ENCODE data around the gene SHANK1.

SHANK1 gene

GRCh38 chr19:50736338-50736737 lies 16.7 kb upstream of the SHANK1 start:
- Histone ChIP-seq H3K4me1 (ENCODE audit: control insufficient read depth in 2 of 2, insufficient read depth in 1 of 2, low read depth in 1 of 2, low read length in 2 of 2) (peaks cover 0 to 2% of the 10 kb centered on the region in 2 donors), H3K23ac (ENCODE audit: low read depth, low read length, poor library complexity) (no peak overlapping the region), H3K9ac (ENCODE audit: low read depth, low read length, poor library complexity) (no peak overlapping the region), H2AFZ (ENCODE audit: low read length) (peak overlapping the region; percentile 10), H2BK120ac (ENCODE audit: low read depth, low read length) (no peak overlapping the region), H3K4ac (ENCODE audit: low read length) (no peak overlapping the region), H2AK5ac (ENCODE audit: low read depth, low read length) (no peak overlapping the region), H3K4me2 (ENCODE audit: insufficient read depth, low read length, poor library complexity, severe bottlenecking) (no peak overlapping the region), H2BK12ac (ENCODE audit: low read length) (no peak overlapping the region), H3K18ac (ENCODE audit: low read length) (no peak overlapping the region), H4K91ac (ENCODE audit: low read depth, low read length, poor library complexity) (no peak overlapping the region), H3K36me3 (replicated peaks in 1 of 2; ENCODE audit: control insufficient read depth in 2 of 2, insufficient read depth in 2 of 2, low read length in 2 of 2) (no peaks in the 10 kb centered on the region), H3K27ac (replicated peaks; ENCODE audit: low read length) (no peak overlapping the region), H3K27me3 (ENCODE audit: control insufficient read depth in 3 of 3, insufficient read depth in 3 of 3, low read depth in 1 of 3, low read length in 3 of 3) (peaks cover 0 to 23% (median 3%) of the 10 kb centered on the region in 3 experiments), H4K8ac (ENCODE audit: low read depth, low read length) (no peak overlapping the region), H3K79me1 (ENCODE audit: low read depth, low read length) (no peaks in the 10 kb centered on the region), H3K14ac (ENCODE audit: low read length) (no peak overlapping the region), H3K9me3 (replicated peaks in 1 of 2; ENCODE audit: control insufficient read depth in 2 of 2, insufficient read depth in 1 of 2, low read depth in 1 of 2, low read length in 2 of 2) (no peaks in the 10 kb centered on the region), H3K4me3 (ENCODE audit: low read length in 2 of 2) (no peak overlapping the region), H2BK15ac (ENCODE audit: low read length) (no peak overlapping the region), H2BK5ac (ENCODE audit: low read length) (no peak overlapping the region)
- DNase-seq (ENCODE audit: low spot score), result no peak
- 100% methylated on average over 2 of the region's 5 CpGs; no CpG with 5 or more reads in 1 of the 2 donors for WGBS, 2 donors (ENCODE audit: extremely low coverage in 2 of 2, insufficient read length in 2 of 2, insufficient replicate concordance in 1 of 2)

- H2BK120ac ChIP-seq (ENCODE audit: low read depth, low read length), result no peak overlapping the region
- no peaks in the 10 kb centered on the region for H3K36me3 ChIP-seq (replicated peaks in 1 of 2; ENCODE audit: control insufficient read depth in 2 of 2, insufficient read depth in 2 of 2, low read length in 2 of 2)
- H2AFZ ChIP-seq (ENCODE audit: low read length), result peak overlapping the region; percentile 10
- no CpG with 5 or more reads among the region's 7 CpGs for WGBS, 2 donors (ENCODE audit: extremely low coverage in 2 of 2, insufficient read length in 2 of 2, insufficient replicate concordance in 1 of 2)
- H3K27me3 ChIP-seq (ENCODE audit: control insufficient read depth in 3 of 3, insufficient read depth in 3 of 3, low read depth in 1 of 3, low read length in 3 of 3), result peaks cover 0 to 22% (median 2%) of the 10 kb centered on the region in 3 experiments
- H3K4me1 ChIP-seq (ENCODE audit: control insufficient read depth in 2 of 2, insufficient read depth in 1 of 2, low read depth in 1 of 2, low read length in 2 of 2), result peaks cover 0 to 2% of the 10 kb centered on the region in 2 donors
- H3K27ac ChIP-seq (replicated peaks; ENCODE audit: low read length), result no peak overlapping the region
- H3K4me2 ChIP-seq (ENCODE audit: insufficient read depth, low read length, poor library complexity, severe bottlenecking), result no peak overlapping the region
- no peak overlapping the region for H3K4me3 ChIP-seq (ENCODE audit: low read length in 2 of 2)
- H3K4ac ChIP-seq (ENCODE audit: low read length), result no peak overlapping the region
- H2BK12ac ChIP-seq (ENCODE audit: low read length), result no peak overlapping the region
- H2BK15ac ChIP-seq (ENCODE audit: low read length), result no peak overlapping the region
- DNase-seq (ENCODE audit: low spot score), result no peak
- H2AK5ac ChIP-seq (ENCODE audit: low read depth, low read length), result no peak overlapping the region
- H3K9ac ChIP-seq (ENCODE audit: low read depth, low read length, poor library complexity), result no peak overlapping the region
- no peak overlapping the region for H4K8ac ChIP-seq (ENCODE audit: low read depth, low read length)
- no peak overlapping the region for H3K14ac ChIP-seq (ENCODE audit: low read length)
- no peak overlapping the region for H2BK5ac ChIP-seq (ENCODE audit: low read length)
- no peak overlapping the region for H3K18ac ChIP-seq (ENCODE audit: low read length)
- H3K9me3 ChIP-seq (replicated peaks in 1 of 2; ENCODE audit: control insufficient read depth in 2 of 2, insufficient read depth in 1 of 2, low read depth in 1 of 2, low read length in 2 of 2), result no peaks in the 10 kb centered on the region
- no peaks in the 10 kb centered on the region for H3K79me1 ChIP-seq (ENCODE audit: low read depth, low read length)
- H4K91ac ChIP-seq (ENCODE audit: low read depth, low read length, poor library complexity), result no peak overlapping the region
- no peak overlapping the region for H3K23ac ChIP-seq (ENCODE audit: low read depth, low read length, poor library complexity)
These were observed 16.3 kb upstream of the SHANK1 start for GRCh38 chr19:50735869-50736268.

- H2AK5ac ChIP-seq (ENCODE audit: low read depth, low read length), result no peak overlapping the region
- no peak overlapping the region for H3K4me3 ChIP-seq (ENCODE audit: low read length in 2 of 2)
- no peak for DNase-seq (ENCODE audit: low spot score)
- H3K4me1 ChIP-seq (ENCODE audit: control insufficient read depth in 2 of 2, insufficient read depth in 1 of 2, low read depth in 1 of 2, low read length in 2 of 2), result peaks cover 3 to 16% of the 10 kb centered on the region in 2 donors
- H4K8ac ChIP-seq (ENCODE audit: low read depth, low read length), result no peak overlapping the region
- H3K18ac ChIP-seq (ENCODE audit: low read length), result no peak overlapping the region
- no peaks in the 10 kb centered on the region for H3K27me3 ChIP-seq (ENCODE audit: control insufficient read depth in 3 of 3, insufficient read depth in 3 of 3, low read depth in 1 of 3, low read length in 3 of 3)
- no peak overlapping the region for H2BK5ac ChIP-seq (ENCODE audit: low read length)
- no CpG with 5 or more reads among the region's 5 CpGs for WGBS, 2 donors (ENCODE audit: extremely low coverage in 2 of 2, insufficient read length in 2 of 2, insufficient replicate concordance in 1 of 2)
- peaks cover 7% of the 10 kb centered on the region for H3K79me1 ChIP-seq (ENCODE audit: low read depth, low read length)
- H3K23ac ChIP-seq (ENCODE audit: low read depth, low read length, poor library complexity), result no peak overlapping the region
- H3K4ac ChIP-seq (ENCODE audit: low read length), result no peak overlapping the region
- H3K14ac ChIP-seq (ENCODE audit: low read length), result no peak overlapping the region
- H3K4me2 ChIP-seq (ENCODE audit: insufficient read depth, low read length, poor library complexity, severe bottlenecking), result no peak overlapping the region
- no peak overlapping the region for H3K27ac ChIP-seq (replicated peaks; ENCODE audit: low read length)
- no peak overlapping the region for H3K9ac ChIP-seq (ENCODE audit: low read depth, low read length, poor library complexity)
- H3K36me3 ChIP-seq (replicated peaks in 1 of 2; ENCODE audit: control insufficient read depth in 2 of 2, insufficient read depth in 2 of 2, low read length in 2 of 2), result no peaks in the 10 kb centered on the region
- no peak overlapping the region for H2BK120ac ChIP-seq (ENCODE audit: low read depth, low read length)
- no peak overlapping the region for H2BK15ac ChIP-seq (ENCODE audit: low read length)
- H2AFZ ChIP-seq (ENCODE audit: low read length), result no peak overlapping the region
- H4K91ac ChIP-seq (ENCODE audit: low read depth, low read length, poor library complexity), result no peak overlapping the region
- H2BK12ac ChIP-seq (ENCODE audit: low read length), result no peak overlapping the region
- H3K9me3 ChIP-seq (replicated peaks in 1 of 2; ENCODE audit: control insufficient read depth in 2 of 2, insufficient read depth in 1 of 2, low read depth in 1 of 2, low read length in 2 of 2), result no peaks in the 10 kb centered on the region
These were observed 10.3 kb upstream of the SHANK1 start for GRCh38 chr19:50729894-50730293.

GRCh38 chr19:50728084-50728737 lies 8.6 kb upstream of the SHANK1 start:
- H3K23ac ChIP-seq (ENCODE audit: low read depth, low read length, poor library complexity), result peak overlapping the region; percentile 87
- H3K27ac ChIP-seq (replicated peaks; ENCODE audit: low read length), result no peak overlapping the region
- no peak overlapping the region for H2BK120ac ChIP-seq (ENCODE audit: low read depth, low read length)
- peaks cover 7% of the 10 kb centered on the region for H3K79me1 ChIP-seq (ENCODE audit: low read depth, low read length)
- peak overlapping the region; percentile 76 for H3K18ac ChIP-seq (ENCODE audit: low read length)
- WGBS, 2 donors (ENCODE audit: extremely low coverage in 2 of 2, insufficient read length in 2 of 2, insufficient replicate concordance in 1 of 2), result no CpG with 5 or more reads among the region's 39 CpGs
- H3K4me1 ChIP-seq (ENCODE audit: control insufficient read depth in 2 of 2, insufficient read depth in 1 of 2, low read depth in 1 of 2, low read length in 2 of 2), result peaks cover 7 to 23% of the 10 kb centered on the region in 2 donors
- H2AK5ac ChIP-seq (ENCODE audit: low read depth, low read length), result peak overlapping the region; percentile 16
- DNase-seq (ENCODE audit: low spot score), result peak; percentile 90
- H4K8ac ChIP-seq (ENCODE audit: low read depth, low read length), result no peak overlapping the region
- no peak overlapping the region for H3K4ac ChIP-seq (ENCODE audit: low read length)
- peak overlapping the region; percentile 35 to 39 for H3K4me3 ChIP-seq (ENCODE audit: low read length in 2 of 2)
- peak overlapping the region; percentile 56 for H3K4me2 ChIP-seq (ENCODE audit: insufficient read depth, low read length, poor library complexity, severe bottlenecking)
- H3K27me3 ChIP-seq (ENCODE audit: control insufficient read depth in 3 of 3, insufficient read depth in 3 of 3, low read depth in 1 of 3, low read length in 3 of 3), result peaks cover 0 to 8% (median 8%) of the 10 kb centered on the region in 3 experiments
- H3K9ac ChIP-seq (ENCODE audit: low read depth, low read length, poor library complexity), result peak overlapping the region; percentile 82
- H2BK5ac ChIP-seq (ENCODE audit: low read length), result no peak overlapping the region
- H4K91ac ChIP-seq (ENCODE audit: low read depth, low read length, poor library complexity), result no peak overlapping the region
- H3K36me3 ChIP-seq (replicated peaks in 1 of 2; ENCODE audit: control insufficient read depth in 2 of 2, insufficient read depth in 2 of 2, low read length in 2 of 2), result no peaks in the 10 kb centered on the region
- no peaks in the 10 kb centered on the region for H3K9me3 ChIP-seq (replicated peaks in 1 of 2; ENCODE audit: control insufficient read depth in 2 of 2, insufficient read depth in 1 of 2, low read depth in 1 of 2, low read length in 2 of 2)
- H2AFZ ChIP-seq (ENCODE audit: low read length), result peak overlapping the region; percentile 76
- H2BK12ac ChIP-seq (ENCODE audit: low read length), result no peak overlapping the region
- H3K14ac ChIP-seq (ENCODE audit: low read length), result no peak overlapping the region
- no peak overlapping the region for H2BK15ac ChIP-seq (ENCODE audit: low read length)

Measured in neuronal stem cell (in vitro differentiated cells).